SK-N-SH (cell line): ENCODE measurements around the gene GDPD3. TPM values are rescaled to one million over a fixed set of nuclear protein-coding genes. Genes with fewer than 3 reads are reported as not detected.

Experiments
- CTCF ChIA-PET: fragments of 300-600, 350-600 bp; formaldehyde crosslinking; extraction: SDS; loops from one replicate; lab custom pipeline; 2021; lab: Yijun Ruan, JAX
- POLR2A ChIA-PET: fragments of 350-600 bp; sonication (Branson Sonifier 250); formaldehyde crosslinking; extraction: SDS; loops from one replicate; lab custom pipeline; 2020; ENCODE audit warnings: antibody characterized with exemption, inconsistent platforms; lab: Yijun Ruan, JAX
- DNase-seq: peaks from one replicate; pipeline ENCODE4 v3.0.0; 2012
- H2AFZ ChIP-seq: fragments of 200-600 bp; sonication (generic); 2 replicates; pipeline ENCODE4 v1.8.1; 2016; ENCODE audit warnings: antibody characterized with exemption, mild to moderate bottlenecking, low read depth
- H3F3A ChIP-seq: fragments of 200-600 bp; sonication (generic); replicated peaks from 2 replicates; pipeline ENCODE3; 2016; ENCODE audit warnings: antibody characterized with exemption, mild to moderate bottlenecking; ENCODE audit not compliant: insufficient read depth
- H3K27ac ChIP-seq, 2 experiments: fragments of 200-500 bp in 1 of 2; fragments of 200-600 bp in 1 of 2; sonication (Bioruptor generic) in 1 of 2; sonication (generic), shearing (Covaris generic) in 1 of 2; 2 replicates each; pipeline versions ENCODE4 v1.5.1 to v1.6.1; 2014 to 2016; ENCODE audit warnings: low read depth in 2 of 2, inconsistent platforms in 1 of 2, low read length in 1 of 2, mild to moderate bottlenecking in 1 of 2, mixed read lengths in 1 of 2
- H3K27me3 ChIP-seq: fragments of 200-600 bp; sonication (generic), shearing (Covaris generic); 2 replicates; pipeline ENCODE4 v1.6.1; 2016; ENCODE audit warnings: mixed run types; ENCODE audit not compliant: insufficient read depth
- H3K36me3 ChIP-seq, 2 experiments: fragments of 200-500 bp in 1 of 2; fragments of 200-600 bp in 1 of 2; sonication (Bioruptor generic) in 1 of 2; sonication (generic) in 1 of 2; replicated peaks in 1 of 2; 2 replicates each; pipeline versions ENCODE3 to v1.5.1; 2014 to 2016; ENCODE audit warnings: low read length in 1 of 2, mild to moderate bottlenecking in 1 of 2; ENCODE audit not compliant: insufficient read depth in 2 of 2, control insufficient read depth in 1 of 2
- H3K4me1 ChIP-seq, 2 experiments: fragments of 200-500 bp in 1 of 2; fragments of 200-600 bp in 1 of 2; sonication (Bioruptor generic) in 1 of 2; sonication (generic), shearing (Covaris generic) in 1 of 2; 2 replicates each; pipeline versions ENCODE4 v1.5.1 to v1.6.1; 2014 to 2016; ENCODE audit warnings: low read depth in 1 of 2, low read length in 1 of 2, mixed run types in 1 of 2; ENCODE audit not compliant: insufficient read depth in 2 of 2, control insufficient read depth in 1 of 2
- H3K4me2 ChIP-seq: fragments of 200-600 bp; sonication (generic), shearing (Covaris generic); 2 replicates; pipeline ENCODE4 v1.6.1; 2017; ENCODE audit warnings: mixed run types
- H3K4me3 ChIP-seq, 2 experiments: fragments of 200-500 bp in 1 of 2; fragments of 200-600 bp in 1 of 2; sonication (Bioruptor generic) in 1 of 2; sonication (generic), shearing (Covaris generic) in 1 of 2; 2 replicates each; pipeline versions ENCODE4 v1.5.1 to v1.8.1; 2014 to 2016; ENCODE audit warnings: low read depth in 2 of 2, inconsistent platforms in 1 of 2, low read length in 1 of 2, mild to moderate bottlenecking in 1 of 2, mixed read lengths in 1 of 2, moderate library complexity in 1 of 2
- H3K79me2 ChIP-seq: fragments of 200-600 bp; sonication (generic); 2 replicates; pipeline ENCODE4 v1.8.1; 2017; ENCODE audit warnings: mild to moderate bottlenecking; ENCODE audit not compliant: insufficient read depth
- H3K9ac ChIP-seq: fragments of 200-600 bp; sonication (generic); 2 replicates; pipeline ENCODE4 v1.6.1; 2017; ENCODE audit warnings: mixed run types
- H3K9me2 ChIP-seq: fragments of 200-600 bp; sonication (generic); 2 replicates; pipeline ENCODE4 v1.6.1; 2017; ENCODE audit warnings: mixed run types
- H3K9me3 ChIP-seq: fragments of 200-600 bp; sonication (generic); 2 replicates; pipeline ENCODE4 v1.6.1; 2017; ENCODE audit warnings: mixed run types, mild to moderate bottlenecking, moderate library complexity
- H4K20me1 ChIP-seq: fragments of 200-600 bp; sonication (generic); 2 replicates; pipeline ENCODE4 v1.6.1; 2017; ENCODE audit warnings: mild to moderate bottlenecking, mixed run types; ENCODE audit not compliant: insufficient read depth
- EP300 ChIP-seq, 2 experiments: IDR thresholded peaks; 2 replicates each; pipeline versions ENCODE4 v1.4.0 to v1.6.1; 2012; ENCODE audit warnings: borderline replicate concordance in 1 of 2, low read depth in 1 of 2, low read length in 1 of 2
- FOXJ3 ChIP-seq: sonication (generic); formaldehyde crosslinking; IDR thresholded peaks from 2 replicates; pipeline ENCODE4 v1.5.1; 2020; ENCODE audit warnings: mild to moderate bottlenecking, missing genetic modification reagents
- GATA2 ChIP-seq: sonication (generic); formaldehyde crosslinking; IDR thresholded peaks from 2 replicates; pipeline ENCODE4 v1.5.0; 2020; ENCODE audit warnings: mild to moderate bottlenecking, missing genetic modification reagents
- MAX ChIP-seq: IDR thresholded peaks from 2 replicates; pipeline ENCODE4 v1.4.0; 2012; ENCODE audit warnings: low read depth
- MEF2A ChIP-seq: IDR thresholded peaks from 2 replicates; pipeline ENCODE4 v1.4.0; 2012; ENCODE audit warnings: low read depth, borderline replicate concordance
- MXI1 ChIP-seq: IDR thresholded peaks from 2 replicates; pipeline ENCODE4 v1.6.1; 2012; ENCODE audit warnings: mild to moderate bottlenecking, low read depth, low read length, improper control_type of control experiment
- RAD21 ChIP-seq: IDR thresholded peaks from 2 replicates; pipeline ENCODE4 v1.6.1; 2012; ENCODE audit warnings: mild to moderate bottlenecking, low read length
- RCOR1 ChIP-seq: fragments of 150-350 bp; IDR thresholded peaks from 2 replicates; pipeline ENCODE4 v1.6.1; 2017; ENCODE audit warnings: antibody characterized with exemption, low read length
- REST ChIP-seq: IDR thresholded peaks from 2 replicates; pipeline ENCODE4 v1.6.1; 2012; ENCODE audit warnings: mild to moderate bottlenecking, low read depth, low read length, moderate library complexity
- SIN3A ChIP-seq: IDR thresholded peaks from 2 replicates; pipeline ENCODE4 v1.6.1; 2012; ENCODE audit warnings: low read depth, mild to moderate bottlenecking, low read length, moderate library complexity, borderline replicate concordance
- TAF1 ChIP-seq: IDR thresholded peaks from 2 replicates; pipeline ENCODE4 v1.6.1; 2012; ENCODE audit warnings: low read depth, mild to moderate bottlenecking, low read length, moderate library complexity, borderline replicate concordance
- USF1 ChIP-seq: IDR thresholded peaks from 2 replicates; pipeline ENCODE4 v1.4.0; 2012; ENCODE audit warnings: low read depth, borderline replicate concordance
- WGBS: methylation state at CpG from one replicate; pipeline ENCODE4 v1.1.6; 2017; ENCODE audit warnings: low lambda C conversion rate; 5-methylcytosine and 5-hydroxymethylcytosine counted together
- polyA plus RNA-seq, 3 experiments: library from polyadenylated mRNA; depleted of rRNA; stranded (reverse); fragments of >200 nt; gene quantifications; 2 replicates each; pipeline ENCODE4 v1.2.3, GENCODE V29; 2012

The GDPD3 gene
- polyA plus RNA-seq, 1 of the 3 experiments (the other 2 are of a cell fraction): 2.3 TPM

GRCh38 chr16:30136971-30137605 is 23.8 kb upstream of the GDPD3 start:
- no peaks in the 10 kb centered on the region for H3K27me3 ChIP-seq
- H3K4me1 ChIP-seq: peaks cover 0 to 10% of the 10 kb centered on the region in 2 experiments; a peak in 1 of 4 replicates
- TF ChIP-seq RCOR1 (no peak), SIN3A (no peak), REST (no peak), FOXJ3 (CRISPR knock-in tag) (no peak), MXI1 (no peak), USF1 (no peak), MAX (no peak), GATA2 (CRISPR knock-in tag) (no peak), EP300 (IDR thresholded peaks at IDR 0.05; ENCODE audit: borderline replicate concordance in 1 of 2, low read depth in 1 of 2, low read length in 1 of 2) (no peak), MEF2A (no peak)
- no peak overlapping the region for H3K4me3 ChIP-seq
- H3K4me2 ChIP-seq: no peak overlapping the region
- H3K9ac ChIP-seq: no peak overlapping the region
- no peaks in the 10 kb centered on the region for H3K9me2 ChIP-seq
- no peaks in the 10 kb centered on the region for H3K36me3 ChIP-seq
- POLR2A ChIA-PET: no interaction called here
- CTCF ChIA-PET: interaction anchor here (0.7 to 1.4 kb wide), 4 partner anchors 23 to 74 kb away, joined by 3 to 4 read pairs (median 4); no protein-coding TSS in a partner anchor
- no peak overlapping the region for H3K27ac ChIP-seq
- DNase-seq: no peak
- no peaks in the 10 kb centered on the region for H3K79me2 ChIP-seq
- H3F3A ChIP-seq: no peaks in the 10 kb centered on the region
- H3K9me3 ChIP-seq: no peaks in the 10 kb centered on the region
- no peaks in the 10 kb centered on the region for H4K20me1 ChIP-seq
- no peak overlapping the region for H2AFZ ChIP-seq
- WGBS: 86% methylated on average over 11 of the region's 11 CpGs

- no peak for DNase-seq
- TF ChIP-seq RAD21 (no peak), TAF1 (no peak)
- TF ChIP-seq, all 33 proteins: peak for 0
- no peaks in the 10 kb centered on the region for H4K20me1 ChIP-seq
- CTCF ChIA-PET: interaction anchor here (1.1 kb wide), 1 partner anchor 40 kb away, joined by 4 read pairs; no protein-coding TSS in a partner anchor
- 63% methylated on average over 3 of the region's 3 CpGs for WGBS
- POLR2A ChIA-PET: no interaction called here
- no peaks in the 10 kb centered on the region for H3K79me2 ChIP-seq
- H3K36me3 ChIP-seq: no peaks in the 10 kb centered on the region
- no peak overlapping the region for H3K4me2 ChIP-seq
- peaks cover 0 to 13% of the 10 kb centered on the region in 2 experiments; a peak in 1 of 4 replicates for H3K4me1 ChIP-seq
- no peak overlapping the region for H2AFZ ChIP-seq
- no peak overlapping the region for H3K4me3 ChIP-seq
- H3K9me3 ChIP-seq: no peaks in the 10 kb centered on the region
- no peaks in the 10 kb centered on the region for H3K9me2 ChIP-seq
- no peaks in the 10 kb centered on the region for H3F3A ChIP-seq
- no peaks in the 10 kb centered on the region for H3K27me3 ChIP-seq
- no peak overlapping the region for H3K27ac ChIP-seq
- no peak overlapping the region for H3K9ac ChIP-seq
Measured at GRCh38 chr16:30132591-30132990, 19.3 kb upstream of the GDPD3 start.
